ENCODE data around the gene CMSS1. TPM values are rescaled to one million over a fixed set of nuclear protein-coding genes. Genes with fewer than 3 reads are reported as not detected.

Gene CMSS1
- total RNA-seq, 1 donor from 2014 or later, result 56.3 TPM

DNA sequence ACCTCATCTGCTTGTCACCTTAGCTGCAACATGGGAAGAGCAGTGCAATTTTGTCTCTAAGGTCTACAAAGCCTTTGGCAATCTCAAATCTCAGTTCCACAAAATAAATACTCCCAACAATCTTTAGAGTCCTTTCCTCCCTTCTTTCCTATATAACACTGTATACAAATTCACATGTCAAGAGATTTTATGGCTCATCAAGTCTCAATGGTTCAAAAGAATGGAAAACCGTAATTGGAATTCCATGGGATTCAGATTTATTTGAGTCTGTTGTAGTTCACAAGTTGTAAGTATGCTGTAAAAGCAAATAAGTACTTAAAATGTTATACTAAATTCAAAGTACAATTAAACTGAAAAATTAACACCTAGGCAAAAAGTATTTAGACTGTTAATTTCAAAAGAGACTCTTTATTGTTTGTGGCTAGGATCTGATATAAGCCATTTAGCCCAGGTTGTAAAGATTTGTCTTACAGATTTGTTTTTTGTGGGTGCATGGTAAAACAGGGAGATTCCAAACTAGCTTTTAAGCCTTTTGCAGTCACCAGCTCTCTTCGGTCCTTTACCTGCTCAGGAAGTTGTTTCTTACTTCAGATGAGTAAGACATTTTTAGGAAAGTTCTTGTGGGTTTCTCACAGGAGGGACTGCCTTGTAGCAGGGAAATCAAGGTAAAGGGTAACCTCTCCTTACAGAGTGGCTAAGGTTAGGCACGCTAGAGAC, 50.1 kb downstream of the CMSS1 start:
- Histone ChIP-seq H3K79me2 (ENCODE audit: low read depth) (no peaks in the 10 kb centered on the region), H3K4me1 (peaks cover 30% of the 10 kb centered on the region), H3K4me3 (no peak overlapping the region), H3K9ac (no peak overlapping the region), H3K9me3 (ENCODE audit: low read depth) (no peaks in the 10 kb centered on the region), H3F3A (ENCODE audit: low read depth) (peaks cover 7% of the 10 kb centered on the region), H3K27me3 (peaks cover 4% of the 10 kb centered on the region), H3K4me2 (peak overlapping the region; percentile 11), H3K36me3 (no peaks in the 10 kb centered on the region), H2AFZ (replicated peaks) (no peak overlapping the region), H3K27ac (no peak overlapping the region), H4K20me1 (ENCODE audit: low read depth) (peaks cover 26% of the 10 kb centered on the region)
- Mint-ChIP-seq H3K4me1 (peaks cover 25% of the 10 kb centered on the region), H3K4me3 (no peak overlapping the region), H3K27ac (no peak overlapping the region), H3K36me3 (peaks cover 7% of the 10 kb centered on the region), H3K9me3 (no peaks in the 10 kb centered on the region), H3K27me3 (ENCODE audit: insufficient read depth, low read depth) (no peaks in the 10 kb centered on the region)
- no peak for DNase-seq (ENCODE audit: low spot score)
- TF ChIP-seq EZH2 (IDR thresholded peaks at IDR 0.05) (no peak), EZH2phosphoT487 (IDR thresholded peaks at IDR 0.05) (no peak), CTCF (IDR thresholded peaks at IDR 0.05) (no peak)

DNA sequence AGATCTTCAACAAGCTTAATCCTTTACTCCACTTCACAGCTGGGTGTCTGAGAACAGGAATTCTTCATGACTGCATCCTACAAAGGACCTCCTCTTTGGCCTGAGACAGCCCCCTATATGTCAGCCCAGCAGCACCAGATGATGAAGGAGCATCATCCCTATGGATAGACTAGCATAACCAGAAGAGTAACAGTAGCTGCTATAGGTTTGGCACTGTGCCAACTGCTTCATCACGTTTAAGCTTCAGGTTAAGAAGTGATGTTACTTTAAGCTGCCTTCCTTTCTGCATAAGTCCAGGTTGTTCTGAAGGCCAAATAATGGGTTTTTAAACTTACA, 50.6 kb downstream of the CMSS1 start:
- Histone ChIP-seq H3K79me2 (ENCODE audit: low read depth) (no peaks in the 10 kb centered on the region), H3K4me1 (peaks cover 30% of the 10 kb centered on the region), H3K9ac (no peak overlapping the region), H3K4me2 (peak overlapping the region; percentile 11), H3K9me3 (ENCODE audit: low read depth) (no peaks in the 10 kb centered on the region), H3K4me3 (no peak overlapping the region), H3K27ac (no peak overlapping the region), H2AFZ (replicated peaks) (no peak overlapping the region), H3K27me3 (peaks cover 9% of the 10 kb centered on the region), H4K20me1 (ENCODE audit: low read depth) (peaks cover 31% of the 10 kb centered on the region), H3K36me3 (no peaks in the 10 kb centered on the region), H3F3A (ENCODE audit: low read depth) (peaks cover 7% of the 10 kb centered on the region)
- DNase-seq (ENCODE audit: low spot score), result peak; percentile 50
- Mint-ChIP-seq H3K27me3 (ENCODE audit: insufficient read depth, low read depth) (no peaks in the 10 kb centered on the region), H3K27ac (no peak overlapping the region), H3K9me3 (no peaks in the 10 kb centered on the region), H3K4me1 (peaks cover 25% of the 10 kb centered on the region), H3K36me3 (peaks cover 5% of the 10 kb centered on the region), H3K4me3 (no peak overlapping the region)
- TF ChIP-seq EZH2 (IDR thresholded peaks at IDR 0.05), result no peak
- no peak for TF ChIP-seq CTCF (IDR thresholded peaks at IDR 0.05)
- TF ChIP-seq EZH2phosphoT487 (IDR thresholded peaks at IDR 0.05), result no peak

GRCh38 chr3:99869621-99870020, 52.0 kb downstream of the CMSS1 start:
- no peak overlapping the region for H3K27ac ChIP-seq
- H3K27me3 ChIP-seq, result peaks cover 22% of the 10 kb centered on the region
- H3K79me2 ChIP-seq (ENCODE audit: low read depth), result no peaks in the 10 kb centered on the region
- H4K20me1 ChIP-seq (ENCODE audit: low read depth), result peaks cover 45% of the 10 kb centered on the region
- H3K4me3 ChIP-seq, result no peak overlapping the region
- Mint-ChIP-seq H3K27me3 (ENCODE audit: insufficient read depth, low read depth) (no peaks in the 10 kb centered on the region), H3K4me1 (peaks cover 29% of the 10 kb centered on the region), H3K9me3 (no peaks in the 10 kb centered on the region), H3K36me3 (no peaks in the 10 kb centered on the region), H3K4me3 (no peak overlapping the region), H3K27ac (no peak overlapping the region)
- TF ChIP-seq EZH2phosphoT487 (IDR thresholded peaks at IDR 0.05) (no peak), EZH2 (IDR thresholded peaks at IDR 0.05) (no peak), CTCF (IDR thresholded peaks at IDR 0.05) (no peak)
- H2AFZ ChIP-seq (replicated peaks), result no peak overlapping the region
- no peaks in the 10 kb centered on the region for H3K9me3 ChIP-seq (ENCODE audit: low read depth)
- DNase-seq (ENCODE audit: low spot score), result no peak
- peaks cover 30% of the 10 kb centered on the region for H3K4me1 ChIP-seq
- H3F3A ChIP-seq (ENCODE audit: low read depth), result peaks cover 9% of the 10 kb centered on the region
- no peaks in the 10 kb centered on the region for H3K36me3 ChIP-seq
- H3K9ac ChIP-seq, result no peak overlapping the region
- no peak overlapping the region for H3K4me2 ChIP-seq

Data from neural progenitor cell (in vitro differentiated cells).